IMR-90 (cell line): ENCODE results near the gene ZRANB3. TPM values are rescaled to one million over a fixed set of nuclear protein-coding genes. Genes with fewer than 3 reads are reported as not detected.

Experiments
- ATAC-seq: fragments of 200-7000 bp; cut with Tn5 transposase; 2 replicates; pipeline ENCODE4 v1.9.1; 2020; ENCODE audit warnings: low read depth, mild to moderate bottlenecking, moderate library complexity
- BruUV-seq: library from RNA; stranded (reverse); fragments of 400-500 nt; replicated peaks from 2 replicates; lab custom pipeline; 2021; lab: Mats Ljungman, UMichigan
- CTCF ChIA-PET: fragments of 300-600 bp; formaldehyde crosslinking; extraction: SDS; loops from one replicate; lab custom pipeline; 2021; ENCODE audit warnings: antibody characterized with exemption; lab: Yijun Ruan, JAX
- POLR2A ChIA-PET: fragments of 300-600 bp; sonication (Branson Sonifier 250); formaldehyde crosslinking; loops from one replicate; lab custom pipeline; 2022; ENCODE audit warnings: antibody characterized with exemption; ENCODE audit not compliant: unreplicated experiment; lab: Charles Lee
- DNase-seq: peaks from one replicate; pipeline ENCODE4 v3.0.0; 2013
- H2AFZ ChIP-seq: replicated peaks from 2 replicates; pipeline ENCODE3; 2013; ENCODE audit warnings: low read length, mild to moderate bottlenecking; ENCODE audit not compliant: poor library complexity
- H2AK5ac ChIP-seq: 2 replicates; pipeline ENCODE4 v1.6.1; 2013; ENCODE audit warnings: low read depth, low read length, inconsistent platforms
- H2AK9ac ChIP-seq: replicated peaks from 2 replicates; pipeline ENCODE3; 2013; ENCODE audit warnings: mild to moderate bottlenecking, low read depth, low read length, moderate library complexity; ENCODE audit not compliant: poor library complexity
- H2BK120ac ChIP-seq: 2 replicates; pipeline ENCODE4 v1.6.1; 2013; ENCODE audit warnings: low read depth, low read length, inconsistent platforms
- H2BK15ac ChIP-seq: 3 replicates; pipeline ENCODE4 v1.6.1; 2013; ENCODE audit warnings: low read depth, low read length, inconsistent platforms
- H2BK20ac ChIP-seq: 2 replicates; pipeline ENCODE4 v1.6.1; 2013; ENCODE audit warnings: low read depth, mild to moderate bottlenecking, inconsistent platforms, low read length, moderate library complexity
- H2BK5ac ChIP-seq: 2 replicates; pipeline ENCODE4 v1.6.1; 2013; ENCODE audit warnings: mild to moderate bottlenecking, low read depth, low read length, inconsistent platforms; ENCODE audit not compliant: poor library complexity, severe bottlenecking
- H3K14ac ChIP-seq: replicated peaks from 2 replicates; pipeline ENCODE4 v1.6.1; 2013; ENCODE audit warnings: low read depth, low read length, inconsistent platforms
- H3K18ac ChIP-seq: 2 replicates; pipeline ENCODE4 v1.6.1; 2013; ENCODE audit warnings: low read depth, low read length, control low read depth
- H3K23ac ChIP-seq: 2 replicates; pipeline ENCODE4 v1.6.1; 2013; ENCODE audit warnings: low read depth, low read length, inconsistent platforms
- H3K27ac ChIP-seq: 2 replicates; pipeline ENCODE4 v1.5.1; 2013; ENCODE audit warnings: mild to moderate bottlenecking, control low read depth, low read length; ENCODE audit not compliant: insufficient read depth
- H3K27me3 ChIP-seq: 2 replicates; pipeline ENCODE4 v1.6.1; 2013; ENCODE audit warnings: low read length; ENCODE audit not compliant: control insufficient read depth, insufficient read depth
- H3K36me3 ChIP-seq: 2 replicates; pipeline ENCODE4 v1.6.1; 2013; ENCODE audit warnings: low read length, mixed read lengths; ENCODE audit not compliant: control insufficient read depth, insufficient read depth
- H3K4ac ChIP-seq: 2 replicates; pipeline ENCODE4 v1.6.1; 2013; ENCODE audit warnings: low read depth, low read length, inconsistent platforms
- H3K4me1 ChIP-seq: 2 replicates; pipeline ENCODE4 v1.6.1; 2013; ENCODE audit warnings: low read length, mixed read lengths; ENCODE audit not compliant: control insufficient read depth, insufficient read depth
- H3K4me2 ChIP-seq: 2 replicates; pipeline ENCODE4 v1.6.1; 2013; ENCODE audit warnings: low read depth, mild to moderate bottlenecking, control low read depth, low read length, moderate library complexity
- H3K4me3 ChIP-seq: 2 replicates; pipeline ENCODE4 v1.5.1; 2013; ENCODE audit warnings: low read depth, mild to moderate bottlenecking, control low read depth, low read length, moderate library complexity; ENCODE audit not compliant: insufficient read depth
- H3K56ac ChIP-seq: 2 replicates; pipeline ENCODE4 v1.6.1; 2013; ENCODE audit warnings: low read length, inconsistent platforms; ENCODE audit not compliant: insufficient read depth; ENCODE audit errors: extremely low read depth
- H3K79me1 ChIP-seq, 2 experiments: 2 replicates each; pipeline ENCODE4 v1.6.1; 2013; ENCODE audit warnings: low read length in 2 of 2, inconsistent platforms in 1 of 2, low read depth in 1 of 2
- H3K9ac ChIP-seq: 2 replicates; pipeline ENCODE4 v1.6.1; 2013; ENCODE audit warnings: low read depth, low read length, control low read depth
- H3K9me1 ChIP-seq: 2 replicates; pipeline ENCODE4 v1.6.1; 2013; ENCODE audit warnings: low read length, inconsistent platforms; ENCODE audit not compliant: insufficient read depth
- H3K9me3 ChIP-seq: 2 replicates; pipeline ENCODE4 v1.6.1; 2013; ENCODE audit warnings: low read length; ENCODE audit not compliant: control insufficient read depth, insufficient read depth
- H4K20me1 ChIP-seq: 2 replicates; pipeline ENCODE4 v1.6.1; 2013; ENCODE audit warnings: low read length, inconsistent platforms; ENCODE audit not compliant: insufficient read depth
- H4K5ac ChIP-seq: 2 replicates; pipeline ENCODE4 v1.6.1; 2013; ENCODE audit warnings: mild to moderate bottlenecking, low read depth, low read length, control low read depth
- H4K8ac ChIP-seq, 2 experiments: 2 replicates each; pipeline ENCODE4 v1.6.1; 2013; ENCODE audit warnings: low read depth in 2 of 2, low read length in 2 of 2, control low read depth in 1 of 2, inconsistent platforms in 1 of 2
- H4K91ac ChIP-seq: 2 replicates; pipeline ENCODE4 v1.6.1; 2013; ENCODE audit warnings: low read depth, low read length, inconsistent platforms; ENCODE audit not compliant: insufficient read depth
- BHLHE40 ChIP-seq: fragments of 150-350 bp; IDR thresholded peaks from 2 replicates; pipeline ENCODE4 v1.6.1; 2016; ENCODE audit warnings: mild to moderate bottlenecking, low read depth, low read length
- CEBPB ChIP-seq: IDR thresholded peaks from 2 replicates; pipeline ENCODE4 v1.6.1; 2012; ENCODE audit warnings: low read depth, low read length, improper control_type of control experiment
- CHD1 ChIP-seq: IDR thresholded peaks from 2 replicates; pipeline ENCODE4 v1.6.1; 2012; ENCODE audit warnings: low read depth, low read length, improper control_type of control experiment
- CTCF ChIP-seq: conservative IDR thresholded peaks from 2 replicates; pipeline ENCODE4 v1.5.1; 2012; ENCODE audit warnings: mild to moderate bottlenecking, low read depth, low read length, improper control_type of control experiment
- FOS ChIP-seq: fragments of 150-350 bp; IDR thresholded peaks from 2 replicates; pipeline ENCODE4 v1.6.1; 2016; ENCODE audit warnings: low read depth, low read length
- MAFK ChIP-seq: IDR thresholded peaks from 2 replicates; pipeline ENCODE4 v1.6.1; 2012; ENCODE audit warnings: low read depth, low read length, improper control_type of control experiment
- MAZ ChIP-seq: IDR thresholded peaks from 2 replicates; pipeline ENCODE4 v1.6.1; 2012; ENCODE audit warnings: low read depth, mild to moderate bottlenecking, low read length, improper control_type of control experiment, moderate library complexity, borderline replicate concordance
- MXI1 ChIP-seq: IDR thresholded peaks from 2 replicates; pipeline ENCODE4 v1.6.1; 2012; ENCODE audit warnings: low read depth, mild to moderate bottlenecking, low read length, moderate library complexity, borderline replicate concordance
- NFE2L2 ChIP-seq: fragments of 150-350 bp; IDR thresholded peaks from 2 replicates; pipeline ENCODE4 v1.6.1; 2016; ENCODE audit warnings: low read depth, mild to moderate bottlenecking, low read length
- POLR2A ChIP-seq: IDR thresholded peaks from 2 replicates; pipeline ENCODE4 v1.6.1; 2012; ENCODE audit warnings: mild to moderate bottlenecking, low read depth, low read length
- RAD21 ChIP-seq: IDR thresholded peaks from 2 replicates; pipeline ENCODE4 v1.6.1; 2012; ENCODE audit warnings: low read length, improper control_type of control experiment
- RCOR1 ChIP-seq: IDR thresholded peaks from 2 replicates; pipeline ENCODE4 v1.6.1; 2012; ENCODE audit warnings: mild to moderate bottlenecking, low read length, improper control_type of control experiment; ENCODE audit not compliant: insufficient replicate concordance
- RFX5 ChIP-seq: IDR thresholded peaks from 2 replicates; pipeline ENCODE4 v1.8.0; 2012; ENCODE audit warnings: low read depth, mild to moderate bottlenecking, low read length, moderate library complexity
- SMC3 ChIP-seq: fragments of 150-350 bp; IDR thresholded peaks from 2 replicates; pipeline ENCODE4 v1.6.1; 2016; ENCODE audit warnings: low read depth, mild to moderate bottlenecking, antibody characterized with exemption, low read length, moderate library complexity
- WGBS, 2 experiments: methylation state at CpG; one replicate each; pipeline versions ENCODE4 v1.1.5 to v1.1.7; 2013; ENCODE audit warnings: missing lambda C conversion rate in 2 of 2; ENCODE audit not compliant: insufficient read length in 1 of 2; ENCODE audit errors: extremely low coverage in 2 of 2; 5-methylcytosine and 5-hydroxymethylcytosine counted together
- dilution Hi-C: fragments of 300-500 bp; cut with HindIII; formaldehyde crosslinking; loops from one replicate; pipeline ENCODE4 v1.14.3; 2018; ENCODE audit warnings: low sequenced_read_pairs; ENCODE audit not compliant: unreplicated experiment
- in situ Hi-C: fragments of 300-500 bp; cut with MboI; formaldehyde crosslinking; loops from 3 replicates; pipeline ENCODE4 v1.14.3; 2019; ENCODE audit warnings: low sequenced_read_pairs, inconsistent platforms, mixed read lengths
- intact Hi-C: fragments of 100-400 bp; cut with micrococcal nuclease; formaldehyde crosslinking; loops from 2 replicates; pipeline ENCODE4 v1.10.0; 2022
- polyA plus RNA-seq, 3 experiments: library from polyadenylated mRNA; depleted of rRNA; stranded (reverse); fragments of >200 nt; gene quantifications; 2 replicates each; pipeline ENCODE4 v1.2.3, GENCODE V29; 2012; ENCODE audit warnings: low replicate concordance in 1 of 3
- total RNA-seq: library from RNA; depleted of rRNA; stranded (reverse); fragments of >200 nt; gene quantifications from 2 replicates; pipeline ENCODE4 v1.2.3, GENCODE V29; 2012
- TF ChIP-seq, protein P1 (sequence below): fragments of 150-350 bp; IDR thresholded peaks from 2 replicates; pipeline ENCODE4 v1.6.1; 2016; ENCODE audit warnings: low read depth, mild to moderate bottlenecking, low read length, moderate library complexity, borderline replicate concordance
- TF ChIP-seq, protein P2 (sequence below): fragments of 150-350 bp; IDR thresholded peaks from 2 replicates; pipeline ENCODE4 v1.6.1; 2017; ENCODE audit warnings: mild to moderate bottlenecking, antibody characterized with exemption, low read length, low read depth

ZRANB3 gene
- total and polyA plus RNA-seq, 2 of the 4 experiments (the other 2 are of a cell fraction), result 3.4 to 9.3 TPM

DNA sequence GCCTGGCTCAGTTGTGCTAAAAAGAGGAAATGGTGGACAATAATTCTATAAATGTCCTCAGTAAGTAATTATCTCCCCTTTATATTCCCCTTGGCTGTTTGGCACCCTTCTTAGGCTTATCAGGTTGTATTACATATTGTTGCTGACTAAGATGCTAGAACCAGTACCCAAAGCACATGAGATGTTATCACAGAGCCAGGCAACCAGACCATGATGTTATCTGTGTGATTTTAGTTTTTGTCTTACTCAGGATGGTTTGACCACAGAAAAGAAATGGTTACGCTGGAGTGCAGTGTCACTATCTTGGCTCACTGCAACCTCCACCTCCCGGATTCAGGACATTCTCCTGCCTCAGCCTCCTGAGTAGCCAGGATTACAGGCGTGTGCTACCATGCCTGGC, 15.4 kb upstream of the ZRANB3 start:
- no CpG with 5 or more reads among the region's 3 CpGs for WGBS, 2 experiments

More for the DNA sequence above, 15.4 kb upstream of the ZRANB3 start:
- Histone ChIP-seq H2BK5ac (no peak overlapping the region), H4K8ac (no peak overlapping the region), H3K56ac (no peak overlapping the region), H4K91ac (no peak overlapping the region), H2AK9ac (no peak overlapping the region), H2BK20ac (no peak overlapping the region), H3K27ac (no peak overlapping the region), H4K20me1 (no peaks in the 10 kb centered on the region; the same call in 1 of the 2 replicates), H3K4me1 (no peaks in the 10 kb centered on the region), H2BK15ac (no peak overlapping the region), H2BK120ac (no peak overlapping the region), H3K4me3 (no peak overlapping the region), H3K18ac (no peak overlapping the region), H3K4me2 (no peak overlapping the region), H4K5ac (no peak overlapping the region), H3K14ac (no peak overlapping the region), H3K79me1 (peaks cover 15 to 29% of the 10 kb centered on the region in 2 experiments), H3K4ac (no peak overlapping the region), H3K27me3 (no peaks in the 10 kb centered on the region), H2AK5ac (no peak overlapping the region), H3K9ac (no peak overlapping the region), H3K36me3 (no peaks in the 10 kb centered on the region; the same call in 1 of the 2 replicates), H3K23ac (no peak overlapping the region), H2AFZ (no peak overlapping the region), H3K9me1 (no peaks in the 10 kb centered on the region), H3K9me3 (no peaks in the 10 kb centered on the region)
- no peak for DNase-seq
- in situ Hi-C loops, result no loop called here
- no peak for ATAC-seq
- ChIA-PET CTCF (no interaction called here), POLR2A (no interaction called here)
- BruUV-seq, result no TSS peak
- intact Hi-C loops, result no loop called here
- dilution Hi-C loops, result no loop called here
- TF ChIP-seq FOS, result no peak
- TF ChIP-seq, protein P1, sequence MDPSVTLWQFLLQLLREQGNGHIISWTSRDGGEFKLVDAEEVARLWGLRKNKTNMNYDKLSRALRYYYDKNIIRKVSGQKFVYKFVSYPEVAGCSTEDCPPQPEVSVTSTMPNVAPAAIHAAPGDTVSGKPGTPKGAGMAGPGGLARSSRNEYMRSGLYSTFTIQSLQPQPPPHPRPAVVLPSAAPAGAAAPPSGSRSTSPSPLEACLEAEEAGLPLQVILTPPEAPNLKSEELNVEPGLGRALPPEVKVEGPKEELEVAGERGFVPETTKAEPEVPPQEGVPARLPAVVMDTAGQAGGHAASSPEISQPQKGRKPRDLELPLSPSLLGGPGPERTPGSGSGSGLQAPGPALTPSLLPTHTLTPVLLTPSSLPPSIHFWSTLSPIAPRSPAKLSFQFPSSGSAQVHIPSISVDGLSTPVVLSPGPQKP, result no peak
- no peak for TF ChIP-seq POLR2A
- TF ChIP-seq RCOR1, result no peak
- no peak for TF ChIP-seq MAFK
- TF ChIP-seq MAZ, result no peak
- TF ChIP-seq RAD21, result no peak
- TF ChIP-seq, protein P2, sequence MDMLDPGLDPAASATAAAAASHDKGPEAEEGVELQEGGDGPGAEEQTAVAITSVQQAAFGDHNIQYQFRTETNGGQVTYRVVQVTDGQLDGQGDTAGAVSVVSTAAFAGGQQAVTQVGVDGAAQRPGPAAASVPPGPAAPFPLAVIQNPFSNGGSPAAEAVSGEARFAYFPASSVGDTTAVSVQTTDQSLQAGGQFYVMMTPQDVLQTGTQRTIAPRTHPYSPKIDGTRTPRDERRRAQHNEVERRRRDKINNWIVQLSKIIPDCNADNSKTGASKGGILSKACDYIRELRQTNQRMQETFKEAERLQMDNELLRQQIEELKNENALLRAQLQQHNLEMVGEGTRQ, result no peak
- no peak for TF ChIP-seq MXI1
- no peak for TF ChIP-seq SMC3
- TF ChIP-seq NFE2L2, result no peak
- TF ChIP-seq CEBPB, result no peak
- TF ChIP-seq RFX5, result no peak
- no peak for TF ChIP-seq CHD1
- TF ChIP-seq BHLHE40, result no peak
- TF ChIP-seq CTCF, result no peak
